NCI-H1105 treated with DMSO at 0.1 percent for 48 hours (cell line): ENCODE measurements around the gene LRRC61.

Experiments used
- DNase-seq: peaks from one replicate; lab custom pipeline; 2025; lab: John Stamatoyannopoulos, UW

Gene LRRC61

GRCh38 chr7:150332852-150333635 lies 9.9 kb downstream of the LRRC61 start:
- no peak for DNase-seq

- DNase-seq: no peak
Measured at GRCh38 chr7:150333659-150334058, 10.5 kb downstream of the LRRC61 start.

GRCh38 chr7:150334108-150334507 lies 11.0 kb downstream of the LRRC61 start:
- no peak for DNase-seq

- no peak for DNase-seq
Measured at GRCh38 chr7:150335108-150335773, 12.1 kb downstream of the LRRC61 start.

- DNase-seq: no peak
Measured at GRCh38 chr7:150335774-150336112, 12.6 kb downstream of the LRRC61 start.

GRCh38 chr7:150336746-150337145 lies 13.6 kb downstream of the LRRC61 start:
- DNase-seq: no peak

GRCh38 chr7:150337179-150337578 lies 14.0 kb downstream of the LRRC61 start:
- DNase-seq: no peak

- DNase-seq: no peak
Measured at GRCh38 chr7:150337659-150338081, 14.5 kb downstream of the LRRC61 start.

- no peak for DNase-seq
Measured at GRCh38 chr7:150338166-150338829, 15.1 kb downstream of the LRRC61 start.

- no peak for DNase-seq
Measured at GRCh38 chr7:150339409-150339809, 16.3 kb downstream of the LRRC61 start.

GRCh38 chr7:150340024-150340749 lies 17.0 kb downstream of the LRRC61 start:
- no peak for DNase-seq

- DNase-seq: no peak
Measured at GRCh38 chr7:150340875-150341262, 17.7 kb downstream of the LRRC61 start.

GRCh38 chr7:150341263-150342120 lies 18.3 kb downstream of the LRRC61 start, which contains the start of gene RARRES2:
Gene RARRES2, minus strand, starts transcription at chr7:150341629. Its CDS starts 1,020 bp downstream, at chr7:150340609.
- no peak for DNase-seq

GRCh38 chr7:150342121-150342408 lies 18.9 kb downstream of the LRRC61 start:
- no peak for DNase-seq

- DNase-seq: no peak
Measured at GRCh38 chr7:150343225-150343624, 20.1 kb downstream of the LRRC61 start.

- DNase-seq: no peak
Measured at GRCh38 chr7:150344299-150344698, 21.1 kb downstream of the LRRC61 start.

- DNase-seq: no peak
Measured at GRCh38 chr7:150345012-150345411, 21.9 kb downstream of the LRRC61 start.

- DNase-seq: no peak
Measured at GRCh38 chr7:150346922-150347321, 23.8 kb downstream of the LRRC61 start.

- peak; percentile 27 for DNase-seq
Measured at GRCh38 chr7:150351587-150352194, 28.5 kb downstream of the LRRC61 start.

- no peak for DNase-seq
Measured at GRCh38 chr7:150355666-150356059, 32.5 kb downstream of the LRRC61 start.

GRCh38 chr7:150356265-150356897 lies 33.2 kb downstream of the LRRC61 start:
- peak; percentile 45 for DNase-seq
